ENCODE results near the gene ADAMTS13. TPM values are rescaled to one million over a fixed set of nuclear protein-coding genes. Genes with fewer than 3 reads are reported as not detected.
A peak's percentile ranks its signal among the peaks of the same experiment; 100 is the strongest.

ADAMTS13 gene
- total and polyA plus RNA-seq, 10 donors: 1.1 to 4.8 (median 2.7) TPM

DNA sequence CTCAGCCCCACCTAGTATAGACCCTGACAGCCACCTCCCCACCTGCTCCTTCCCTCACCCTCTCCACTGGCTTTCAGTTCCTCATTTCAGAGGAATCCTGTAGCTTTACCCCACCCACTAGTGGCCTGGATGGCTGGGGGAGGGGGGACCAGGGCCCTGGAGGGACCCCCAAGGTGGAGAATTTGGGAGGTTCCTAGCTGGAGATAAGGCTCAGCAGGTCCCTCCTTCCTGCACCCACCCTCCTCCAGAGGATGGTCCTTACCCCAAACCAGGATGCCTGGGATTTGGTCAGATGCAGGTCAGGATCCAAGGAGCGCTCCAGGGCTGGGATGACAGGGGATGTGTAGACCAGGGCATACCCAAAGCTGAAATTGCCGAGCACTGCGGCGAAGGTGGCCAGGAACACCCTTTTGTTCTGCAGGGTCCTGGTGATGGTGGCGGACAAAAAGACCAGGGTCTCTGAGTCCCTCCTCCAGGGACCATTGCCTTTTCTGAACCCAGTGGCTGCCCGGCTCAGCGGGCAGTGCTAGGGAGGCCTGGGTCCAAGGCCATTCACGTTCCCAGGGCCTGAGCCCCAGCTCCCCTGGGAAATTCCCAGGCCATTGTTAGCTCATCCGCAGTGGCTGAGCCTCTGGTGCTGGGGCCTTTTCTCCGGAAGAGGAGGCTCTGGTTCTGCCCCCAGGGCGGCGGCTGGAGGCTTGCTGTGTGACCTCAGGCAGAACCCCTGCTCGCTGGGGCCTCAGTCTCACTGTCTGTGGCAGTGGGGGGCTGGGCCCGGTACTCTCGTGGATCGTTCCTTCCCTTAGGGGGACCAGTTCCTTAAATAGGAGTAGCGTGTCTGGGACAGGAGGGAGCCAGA, 56.1 kb downstream of the ADAMTS13 start:
- Histone ChIP-seq H3K27me3 (replicated peaks in 1 of 7) (peaks cover 0 to 10% (median 0%) of the 10 kb centered on the region in 7 donors), H3K36me3 (peaks cover 0 to 40% (median 26%) of the 10 kb centered on the region in 6 donors), H3K27ac (peak overlapping the region; percentile 42 to 89 (median 76)), H3K4me3 (peak overlapping the region; percentile 58 to 86 (median 68)), H3K4me1 (peaks cover 13 to 66% (median 53%) of the 10 kb centered on the region in 6 donors), H3K9me3 (no peaks in the 10 kb centered on the region)
- DNase-seq: peak; percentile 89
- TF ChIP-seq, protein P1, sequence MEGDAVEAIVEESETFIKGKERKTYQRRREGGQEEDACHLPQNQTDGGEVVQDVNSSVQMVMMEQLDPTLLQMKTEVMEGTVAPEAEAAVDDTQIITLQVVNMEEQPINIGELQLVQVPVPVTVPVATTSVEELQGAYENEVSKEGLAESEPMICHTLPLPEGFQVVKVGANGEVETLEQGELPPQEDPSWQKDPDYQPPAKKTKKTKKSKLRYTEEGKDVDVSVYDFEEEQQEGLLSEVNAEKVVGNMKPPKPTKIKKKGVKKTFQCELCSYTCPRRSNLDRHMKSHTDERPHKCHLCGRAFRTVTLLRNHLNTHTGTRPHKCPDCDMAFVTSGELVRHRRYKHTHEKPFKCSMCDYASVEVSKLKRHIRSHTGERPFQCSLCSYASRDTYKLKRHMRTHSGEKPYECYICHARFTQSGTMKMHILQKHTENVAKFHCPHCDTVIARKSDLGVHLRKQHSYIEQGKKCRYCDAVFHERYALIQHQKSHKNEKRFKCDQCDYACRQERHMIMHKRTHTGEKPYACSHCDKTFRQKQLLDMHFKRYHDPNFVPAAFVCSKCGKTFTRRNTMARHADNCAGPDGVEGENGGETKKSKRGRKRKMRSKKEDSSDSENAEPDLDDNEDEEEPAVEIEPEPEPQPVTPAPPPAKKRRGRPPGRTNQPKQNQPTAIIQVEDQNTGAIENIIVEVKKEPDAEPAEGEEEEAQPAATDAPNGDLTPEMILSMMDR (IDR thresholded peaks at IDR 0.05 in 8 of 11, conservative IDR thresholded peaks at IDR 0.05 in 3 of 11): no peak
- TF ChIP-seq POLR2AphosphoS5 (IDR thresholded peaks at IDR 0.05): peak in 1 of 3 donors; percentile 4
- 26 to 53% (median 32%) methylated on average over 9 to 17 of the region's 17 CpGs for WGBS, 5 donors
- intact Hi-C loops (cut with DNase I; ENCODE audit: low total_unique reads): no loop called here

DNA sequence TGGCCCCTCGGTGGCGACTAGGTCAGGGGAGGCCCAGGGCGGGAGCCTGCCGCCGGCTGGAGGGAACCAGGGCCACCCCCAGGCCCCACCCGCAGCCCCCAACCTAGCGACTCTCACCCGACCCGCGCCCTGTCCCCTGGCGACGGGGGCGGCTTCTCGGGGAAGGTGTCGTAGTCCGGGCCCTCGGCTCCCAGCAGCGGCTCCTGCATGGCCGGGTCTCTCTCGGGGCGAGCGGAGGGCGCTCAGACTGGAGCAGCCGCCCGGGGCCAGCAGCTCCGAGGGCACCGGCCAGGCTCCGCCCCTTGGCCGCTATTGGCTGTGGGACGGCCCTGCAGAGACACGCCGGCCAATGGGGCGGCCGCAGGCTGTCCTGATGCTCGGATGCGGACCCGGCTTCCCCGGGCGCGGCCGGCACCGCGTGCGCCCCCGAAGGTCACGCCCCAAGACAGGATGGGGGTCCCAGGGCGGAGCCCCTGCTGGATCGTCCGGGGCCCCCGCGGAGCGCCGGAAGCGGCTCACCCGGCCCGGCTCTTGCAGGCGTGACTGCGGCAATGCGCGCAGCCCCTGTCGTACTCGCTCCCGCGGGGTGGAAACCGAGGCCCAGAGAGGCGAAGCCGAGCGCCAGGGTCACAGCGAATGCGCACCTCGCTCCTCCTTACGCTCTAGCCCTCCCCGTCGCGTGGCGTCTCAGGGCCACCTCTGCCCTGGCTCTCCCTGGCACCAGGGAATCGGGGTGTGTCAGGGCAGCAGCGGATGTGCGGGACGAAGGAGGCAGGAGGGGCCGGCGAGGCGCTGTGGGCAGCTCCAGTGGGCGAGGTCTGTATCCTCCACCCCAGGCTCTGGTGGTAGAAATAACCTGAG, 56.9 kb downstream of the ADAMTS13 start, which contains the start of gene SLC2A6:
Gene SLC2A6, minus strand, starts transcription at position 249 of the 861 bp plus-strand sequence. Its CDS starts 40 bp downstream, at position 209.
- TF ChIP-seq, protein P1 (IDR thresholded peaks at IDR 0.05 in 8 of 11, conservative IDR thresholded peaks at IDR 0.05 in 3 of 11): no peak
- peak; percentile 81 to 86 (median 84) for TF ChIP-seq POLR2AphosphoS5 (IDR thresholded peaks at IDR 0.05)
- Histone ChIP-seq H3K36me3 (peaks cover 0 to 31% (median 19%) of the 10 kb centered on the region in 6 donors), H3K9me3 (no peaks in the 10 kb centered on the region), H3K4me1 (peaks cover 13 to 60% (median 48%) of the 10 kb centered on the region in 6 donors), H3K27me3 (replicated peaks in 1 of 7) (peaks cover 0 to 10% (median 0%) of the 10 kb centered on the region in 7 donors), H3K27ac (peak within 1 kb of the TSS; percentile 42 to 89 (median 76)), H3K4me3 (peak within 1 kb of the TSS; percentile 58 to 86 (median 68))
- WGBS, 5 donors: 0 to 1% (median 1%) methylated on average over 40 to 84 of the region's 84 CpGs
- peak; percentile 98 for DNase-seq
- intact Hi-C loops (cut with DNase I; ENCODE audit: low total_unique reads): no loop called here

DNA sequence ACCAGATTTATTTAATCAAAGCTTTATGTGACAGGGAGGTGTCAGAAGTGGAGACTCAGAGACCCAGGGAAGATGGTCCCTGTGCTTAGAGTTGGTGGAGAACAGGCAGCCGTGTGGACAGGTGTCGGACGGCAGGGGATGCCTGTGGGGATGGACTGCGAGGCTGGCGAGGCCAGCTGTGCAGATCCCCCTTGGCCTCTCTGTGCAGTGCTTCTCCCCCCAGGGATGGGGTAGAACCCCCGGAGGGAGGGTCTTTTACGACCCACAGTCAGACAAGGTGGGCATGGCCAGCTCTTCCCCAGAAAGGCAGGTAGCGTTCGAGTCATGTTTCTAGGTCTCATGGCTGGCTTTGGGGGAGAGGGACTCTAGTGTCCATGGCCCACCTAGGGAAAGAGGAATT, 61.4 kb downstream of the ADAMTS13 start:
- 86 to 95% (median 92%) methylated on average over 9 of the region's 9 CpGs for WGBS, 5 donors
- Histone ChIP-seq H3K4me3 (no peak overlapping the region), H3K4me1 (peaks cover 6 to 39% (median 30%) of the 10 kb centered on the region in 6 donors), H3K27me3 (replicated peaks in 1 of 7) (peaks cover 0 to 26% (median 0%) of the 10 kb centered on the region in 7 donors), H3K9me3 (no peaks in the 10 kb centered on the region), H3K27ac (no peak overlapping the region), H3K36me3 (no peaks in the 10 kb centered on the region)
- TF ChIP-seq, protein P1 (IDR thresholded peaks at IDR 0.05 in 8 of 11, conservative IDR thresholded peaks at IDR 0.05 in 3 of 11): no peak
- TF ChIP-seq POLR2AphosphoS5 (IDR thresholded peaks at IDR 0.05): no peak
- no peak for TF ChIP-seq POLR2A (IDR thresholded peaks at IDR 0.05)
- intact Hi-C loops (cut with DNase I; ENCODE audit: low total_unique reads): no loop called here
- peak; percentile 64 for DNase-seq
